Ramos (cell line): Measurements from ENCODE around the gene PPM1H.
"Not testable (repeated sequence)": the region's sequence is repeated elsewhere in the genome, so short reads cannot be mapped to it uniquely, and the experiment has no call there.

ENCODE experiments used
- in situ Hi-C: fragments of 300-500 bp; cut with MboI; formaldehyde crosslinking; loops from one replicate; pipeline ENCODE4 v1.14.3; 2022; ENCODE audit warnings: low sequenced_read_pairs; ENCODE audit not compliant: unreplicated experiment

PPM1H gene

GRCh38 chr12:62776575-62776974 lies 158.4 kb downstream of the PPM1H start:
- in situ Hi-C loops: no loop called here

GRCh38 chr12:62774794-62775193 lies 160.2 kb downstream of the PPM1H start:
- in situ Hi-C loops: no loop called here

- in situ Hi-C loops: no loop called here
Measured at GRCh38 chr12:62772416-62772955, 162.5 kb downstream of the PPM1H start.

- in situ Hi-C loops: no loop called here
Measured at GRCh38 chr12:62771828-62772227, 163.1 kb downstream of the PPM1H start.

GRCh38 chr12:62770381-62770780 lies 164.6 kb downstream of the PPM1H start:
- in situ Hi-C loops: no loop called here

- in situ Hi-C loops: no loop called here
Measured at GRCh38 chr12:62769076-62769619, 165.8 kb downstream of the PPM1H start.

GRCh38 chr12:62767946-62768345 lies 167.0 kb downstream of the PPM1H start:
- in situ Hi-C loops: no loop called here

- in situ Hi-C loops: no loop called here
Measured at GRCh38 chr12:62767496-62767895, 167.5 kb downstream of the PPM1H start.

- in situ Hi-C loops: no loop called here
Measured at GRCh38 chr12:62766496-62766895, 168.5 kb downstream of the PPM1H start.

GRCh38 chr12:62763861-62764645 lies 170.9 kb downstream of the PPM1H start:
- in situ Hi-C loops: no loop called here

- in situ Hi-C loops: no loop called here
Measured at GRCh38 chr12:62763312-62763711, 171.6 kb downstream of the PPM1H start.

- in situ Hi-C loops: no loop called here
Measured at GRCh38 chr12:62762645-62763044, 172.3 kb downstream of the PPM1H start.

GRCh38 chr12:62761658-62762057 lies 173.3 kb downstream of the PPM1H start:
- in situ Hi-C loops: no loop called here

GRCh38 chr12:62760779-62761178 lies 174.2 kb downstream of the PPM1H start:
- in situ Hi-C loops: no loop called here

- in situ Hi-C loops: not testable (repeated sequence)
Measured at GRCh38 chr12:62760341-62760740, 174.6 kb downstream of the PPM1H start.

- in situ Hi-C loops: no loop called here
Measured at GRCh38 chr12:62758216-62758615, 176.7 kb downstream of the PPM1H start.

GRCh38 chr12:62757048-62757447 lies 177.9 kb downstream of the PPM1H start:
- in situ Hi-C loops: no loop called here

GRCh38 chr12:62754706-62755105 lies 180.2 kb downstream of the PPM1H start:
- in situ Hi-C loops: no loop called here

- in situ Hi-C loops: no loop called here
Measured at GRCh38 chr12:62751810-62752155, 183.2 kb downstream of the PPM1H start.

- in situ Hi-C loops: no loop called here
Measured at GRCh38 chr12:62750941-62751809, 183.8 kb downstream of the PPM1H start.

GRCh38 chr12:62749586-62749985 lies 185.4 kb downstream of the PPM1H start:
- in situ Hi-C loops: no loop called here
